GM12872 (cell line): ENCODE data around the gene KANK3.

ENCODE experiments used
- CTCF ChIP-seq: IDR thresholded peaks from 3 replicates; pipeline ENCODE4 v1.5.1; 2011; ENCODE audit warnings: low read depth, mild to moderate bottlenecking, low read length, moderate library complexity; ENCODE audit not compliant: insufficient read depth

The KANK3 gene

GRCh38 chr19:8321986-8322637, 20.9 kb downstream of the KANK3 start:
- no peak for TF ChIP-seq CTCF

GRCh38 chr19:8321067-8321985, 21.7 kb downstream of the KANK3 start, which contains the start of the genes NDUFA7 and RPS28:
NDUFA7 (minus strand) TSS chr19:8321375; CDS start chr19:8321358, 17 bp downstream.
RPS28 (plus strand) TSS chr19:8321496; CDS start chr19:8321531, 35 bp downstream.
- 0 out of 3 replicates have a peak, but pooled peaks have one; percentile 29 for TF ChIP-seq CTCF

- TF ChIP-seq CTCF = no peak
These were observed 22.4 kb downstream of the KANK3 start for GRCh38 chr19:8320564-8321066.

GRCh38 chr19:8319807-8320520, 23.1 kb downstream of the KANK3 start:
- TF ChIP-seq CTCF = no peak

- no peak for TF ChIP-seq CTCF
These were observed 26.5 kb downstream of the KANK3 start for GRCh38 chr19:8316351-8317125.

GRCh38 chr19:8311461-8312260, 31.4 kb downstream of the KANK3 start:
- no peak for TF ChIP-seq CTCF
